Measurements from ENCODE around the gene SLC4A2.
"Not testable (repeated sequence)": the region's sequence is repeated elsewhere in the genome, so short reads cannot be mapped to it uniquely, and the experiment has no call there.

The SLC4A2 gene

DNA sequence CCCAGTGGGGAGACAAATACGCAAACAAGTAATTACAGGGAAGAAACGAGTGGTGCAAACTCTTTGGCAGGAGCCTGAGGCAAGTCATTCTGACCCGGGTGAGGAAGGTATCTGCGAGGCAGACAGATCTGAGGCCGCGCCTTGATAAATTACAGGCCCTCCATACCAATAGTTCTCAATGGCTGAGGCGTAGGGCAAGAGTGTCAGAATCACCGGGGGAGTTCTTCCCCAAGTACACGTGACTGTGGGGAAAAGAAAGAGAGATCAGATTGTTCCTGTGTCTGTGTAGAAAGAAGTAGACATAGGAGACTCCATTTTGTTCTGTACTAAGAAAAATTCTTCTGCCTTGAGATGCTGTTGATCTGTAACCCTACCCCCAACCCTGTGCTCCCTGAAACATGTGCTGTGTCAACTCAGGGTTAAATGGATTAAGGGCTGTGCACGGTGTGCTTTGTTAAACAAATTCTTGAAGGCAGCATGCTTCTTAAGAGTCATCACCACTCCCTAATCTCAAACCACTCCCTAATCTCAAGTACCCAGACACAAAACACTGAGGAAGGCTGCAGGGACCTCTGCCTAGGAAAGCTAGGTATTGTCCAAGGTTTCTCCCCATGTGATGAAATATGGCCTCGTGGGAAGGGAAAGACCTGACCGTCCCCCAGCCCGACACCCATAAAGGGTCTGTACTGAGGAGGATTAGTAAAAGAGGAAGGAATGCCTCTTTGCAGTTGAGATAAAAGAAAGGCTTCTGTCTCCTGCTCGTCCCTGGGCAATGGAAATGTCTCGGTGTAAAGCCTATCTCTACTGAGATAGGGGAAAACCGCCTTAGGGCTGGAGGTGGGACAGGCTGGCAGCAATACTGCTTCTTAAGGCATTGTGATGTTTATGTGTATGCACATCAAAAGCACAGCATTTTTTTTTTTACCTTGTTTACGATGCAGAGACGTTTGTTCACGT is 32.3 kb upstream of the SLC4A2 start:
- not testable (repeated sequence) for DNase-seq

DNA sequence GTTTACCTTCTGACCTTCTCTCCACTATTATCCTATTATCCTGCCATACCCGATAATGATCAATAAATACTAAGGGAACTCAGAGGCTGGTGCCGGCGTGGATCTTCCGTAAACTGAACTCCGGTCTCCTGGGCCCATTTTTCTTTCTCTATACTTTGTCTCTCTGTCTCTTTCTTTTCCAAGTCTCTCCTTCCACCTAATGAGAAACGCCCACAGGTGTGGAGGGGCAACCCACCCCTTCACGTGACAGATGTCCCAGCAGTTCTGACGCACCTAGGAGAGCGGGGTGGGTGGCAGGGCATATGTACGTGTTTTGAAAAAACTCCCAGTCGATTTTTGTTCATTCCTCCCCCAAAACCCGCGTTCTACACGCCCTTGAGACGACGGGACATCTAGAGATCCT is 31.7 kb upstream of the SLC4A2 start:
- DNase-seq = not testable (repeated sequence)

DNA sequence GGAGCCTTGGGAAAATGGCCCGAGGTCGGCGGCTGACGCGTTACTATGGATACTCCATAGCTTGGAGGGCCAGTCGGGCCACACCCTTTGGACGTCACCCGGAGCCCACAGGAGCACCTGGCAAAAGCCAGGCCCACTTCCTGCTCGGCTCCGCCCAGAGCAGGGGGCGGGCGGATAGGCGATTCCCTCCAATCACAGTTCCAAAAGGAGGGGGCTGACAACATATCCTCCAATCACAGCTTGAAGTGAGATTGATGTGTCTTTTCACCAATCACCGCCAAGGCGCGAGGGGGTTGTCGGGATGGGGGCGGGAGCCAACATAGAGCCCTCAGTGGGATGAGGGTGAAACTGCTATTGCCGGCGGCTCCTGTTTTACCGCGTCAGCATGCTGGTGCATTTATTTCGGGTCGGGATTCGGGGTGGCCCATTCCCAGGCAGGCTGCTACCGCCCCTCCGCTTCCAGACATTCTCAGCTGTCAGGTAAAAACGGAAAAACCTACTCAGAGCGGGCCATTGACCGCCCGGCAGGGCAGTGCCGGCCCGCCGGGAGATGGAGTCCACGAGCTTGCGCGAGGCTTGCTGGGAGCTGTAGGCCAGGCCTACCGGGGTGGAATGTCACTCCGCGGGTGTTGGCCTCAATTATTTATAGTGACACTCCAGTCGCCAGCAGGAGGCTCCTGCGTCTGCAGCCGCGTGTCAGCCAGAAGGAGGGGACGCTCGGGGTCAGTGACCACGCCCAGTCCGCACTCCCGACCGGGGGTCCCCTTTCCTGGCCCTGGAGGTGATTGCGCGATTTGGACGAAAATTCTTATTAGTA is 31.1 kb upstream of the SLC4A2 start, which contains the start of gene ABCB8:
Gene ABCB8, plus strand, starts transcription at position 320 of the 817 bp plus-strand sequence. Its CDS starts 66 bp downstream, at position 386.
- peak; percentile 70 for DNase-seq

DNA sequence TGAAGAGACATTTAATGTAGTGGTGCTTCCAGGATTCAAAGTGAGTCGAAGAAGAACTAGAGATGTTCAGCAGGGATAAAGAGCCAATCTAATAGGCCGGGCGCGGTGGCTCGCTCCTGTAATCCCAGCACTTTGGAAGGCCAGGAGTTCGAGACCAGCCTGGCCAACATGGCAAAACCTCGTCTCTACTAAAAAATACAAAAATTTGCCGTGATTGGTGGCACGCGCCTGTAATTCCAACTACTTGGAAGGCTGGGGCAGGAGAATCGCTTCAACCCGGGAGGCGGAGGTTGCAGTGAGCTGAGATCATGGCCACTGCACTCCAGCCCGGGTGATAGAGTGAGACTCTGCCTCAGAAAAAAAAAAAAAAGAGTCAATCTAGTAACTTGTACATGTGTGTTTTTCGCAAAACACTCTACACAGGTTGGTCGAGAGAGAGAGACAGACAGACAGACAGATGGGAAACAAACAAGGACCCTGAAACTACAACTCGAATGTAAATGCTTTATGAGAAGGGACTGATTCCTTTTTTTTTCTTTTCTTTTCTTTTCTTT is 30.4 kb upstream of the SLC4A2 start:
- DNase-seq = no peak

DNA sequence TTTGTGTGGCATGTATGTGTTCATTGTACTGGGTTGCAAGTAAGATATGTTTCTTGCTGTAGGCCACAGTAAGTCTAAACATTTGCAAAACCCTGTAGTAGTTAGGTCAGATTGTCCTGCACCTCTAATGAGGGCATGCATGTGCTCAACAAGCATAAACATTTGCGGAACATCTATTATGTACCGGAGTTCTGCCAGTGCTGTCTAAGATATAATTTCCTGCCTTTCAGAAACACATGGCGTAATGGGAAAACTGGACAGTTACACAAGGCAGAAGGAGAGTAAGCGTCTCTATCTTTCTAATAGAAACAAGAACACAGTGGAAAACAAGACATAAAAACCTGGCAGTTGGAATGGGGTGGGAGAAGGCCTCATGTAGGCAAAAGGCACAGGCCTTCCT is 28.4 kb upstream of the SLC4A2 start:
- DNase-seq = no peak

DNA sequence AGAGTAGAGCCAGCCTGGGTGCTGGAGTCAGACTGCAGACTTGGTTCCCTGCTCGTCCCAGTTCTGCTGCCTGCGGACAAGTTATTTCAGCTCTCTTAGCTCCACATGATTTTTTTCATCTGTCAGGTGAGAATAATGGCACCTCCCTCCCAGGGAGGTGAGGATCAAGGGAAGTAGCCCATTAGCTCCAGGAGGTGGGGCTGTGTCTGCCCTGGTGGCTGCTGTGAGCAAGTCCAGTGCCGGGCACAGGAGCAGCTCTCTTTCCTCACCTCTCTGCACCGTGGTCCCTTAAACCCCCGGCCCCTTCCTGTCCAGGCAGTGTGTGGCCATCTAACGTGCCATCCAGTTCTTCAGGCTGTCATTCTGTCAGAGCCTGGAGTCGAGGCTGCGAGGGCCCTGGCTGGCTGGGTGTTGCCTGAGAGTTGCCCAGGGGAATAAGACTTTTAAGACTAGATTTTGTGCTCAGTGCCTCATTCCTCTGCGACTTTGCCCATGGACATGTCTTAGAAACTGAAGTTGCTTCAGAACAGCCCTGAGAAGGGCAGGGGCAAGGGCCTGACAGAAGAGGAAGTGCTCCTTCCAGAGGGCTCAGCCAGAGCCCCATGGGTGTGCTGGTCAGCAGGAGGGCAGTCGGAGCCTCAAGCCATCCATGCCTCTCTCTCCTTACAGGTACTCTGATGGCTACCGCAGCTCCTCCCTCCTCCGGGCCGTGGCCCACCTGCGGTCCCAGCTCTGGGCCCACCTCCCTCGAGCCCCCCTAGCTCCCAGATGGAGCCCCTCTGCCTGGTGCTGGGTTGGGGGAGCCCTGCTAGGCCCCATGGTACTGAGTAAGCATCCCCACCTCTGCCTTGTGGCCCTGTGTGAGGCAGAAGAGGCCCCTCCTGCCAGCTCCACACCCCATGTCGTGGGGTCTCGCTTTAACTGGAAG is 26.2 kb upstream of the SLC4A2 start:
- DNase-seq = no peak

DNA sequence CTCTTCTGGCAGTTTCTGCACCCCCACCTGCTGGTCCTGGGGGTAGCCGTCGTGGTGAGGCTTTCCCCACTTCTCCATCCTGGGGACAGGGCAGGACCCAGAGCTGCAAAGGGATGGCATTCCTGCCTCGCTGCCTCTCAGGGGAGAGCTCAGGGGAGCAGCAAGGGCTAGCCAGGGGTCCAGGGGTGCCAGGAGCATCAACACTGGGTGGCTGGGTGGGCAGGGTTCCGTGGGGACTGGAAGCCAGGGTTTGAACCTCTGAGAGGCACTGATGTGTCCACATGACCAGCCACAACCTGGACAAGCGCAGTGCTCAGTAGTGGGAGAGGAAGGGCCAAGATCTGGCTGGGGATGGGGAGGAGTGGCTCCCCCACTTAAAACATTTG is 25.5 kb upstream of the SLC4A2 start:
- no peak for DNase-seq

DNA sequence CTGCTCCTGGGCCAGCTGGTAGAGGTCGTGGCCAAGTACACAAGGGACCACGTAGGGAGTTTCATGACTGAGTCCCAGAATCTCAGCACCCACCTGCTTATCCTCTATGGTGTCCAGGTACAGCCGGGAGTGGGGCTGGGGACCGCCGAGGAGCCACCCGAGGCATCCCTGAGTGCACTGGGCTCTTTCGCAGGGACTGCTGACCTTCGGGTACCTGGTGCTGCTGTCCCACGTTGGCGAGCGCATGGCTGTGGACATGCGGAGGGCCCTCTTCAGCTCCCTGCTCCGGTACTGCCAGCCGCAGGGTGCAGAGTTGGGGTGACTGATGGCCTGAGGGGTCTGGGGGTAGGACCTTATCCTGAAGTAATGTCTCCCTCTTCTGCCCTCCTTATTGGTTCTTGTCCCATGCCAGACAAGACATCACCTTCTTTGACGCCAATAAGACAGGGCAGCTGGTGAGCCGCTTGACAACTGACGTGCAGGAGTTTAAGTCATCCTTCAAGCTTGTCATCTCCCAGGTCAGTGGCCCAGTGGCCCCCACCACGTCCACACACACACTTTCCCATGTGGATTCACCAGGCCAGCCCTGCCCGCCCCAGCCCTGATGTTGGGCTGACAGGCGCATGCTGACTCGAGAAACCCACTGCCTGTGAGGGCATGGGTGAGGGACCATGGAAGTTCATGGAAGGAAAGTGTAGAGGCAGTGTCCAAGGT is 24.9 kb upstream of the SLC4A2 start:
- DNase-seq = no peak

DNA sequence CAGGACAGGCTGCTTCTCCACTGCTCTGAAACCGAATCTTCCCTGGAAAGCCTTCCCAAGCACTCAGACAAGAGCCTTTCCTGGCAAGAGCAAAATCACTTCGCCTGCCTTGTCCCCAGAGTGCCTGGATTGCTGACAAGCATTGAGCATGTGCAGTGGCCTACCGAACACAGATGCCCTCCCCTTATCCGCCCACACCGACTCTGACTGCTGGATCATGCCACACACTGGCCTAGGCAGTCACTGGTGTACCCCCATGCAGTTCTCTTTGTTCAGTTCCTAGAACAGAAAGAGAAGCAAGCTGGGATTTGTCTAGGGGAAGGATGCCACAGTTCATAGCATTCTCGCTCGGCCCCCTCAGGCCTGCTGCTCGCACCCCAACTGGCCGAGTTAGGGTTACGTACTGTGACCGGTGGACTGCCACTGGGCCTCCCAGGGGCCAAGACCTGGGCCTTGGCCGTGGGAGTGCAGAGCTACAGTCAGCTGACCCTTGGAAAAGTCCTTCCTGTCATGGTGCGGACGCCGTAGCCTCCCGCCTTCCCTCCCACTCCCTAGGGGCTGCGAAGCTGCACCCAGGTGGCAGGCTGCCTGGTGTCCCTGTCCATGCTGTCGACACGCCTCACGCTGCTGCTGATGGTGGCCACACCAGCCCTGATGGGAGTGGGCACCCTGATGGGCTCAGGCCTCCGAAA is 24.2 kb upstream of the SLC4A2 start:
- DNase-seq = no peak

DNA sequence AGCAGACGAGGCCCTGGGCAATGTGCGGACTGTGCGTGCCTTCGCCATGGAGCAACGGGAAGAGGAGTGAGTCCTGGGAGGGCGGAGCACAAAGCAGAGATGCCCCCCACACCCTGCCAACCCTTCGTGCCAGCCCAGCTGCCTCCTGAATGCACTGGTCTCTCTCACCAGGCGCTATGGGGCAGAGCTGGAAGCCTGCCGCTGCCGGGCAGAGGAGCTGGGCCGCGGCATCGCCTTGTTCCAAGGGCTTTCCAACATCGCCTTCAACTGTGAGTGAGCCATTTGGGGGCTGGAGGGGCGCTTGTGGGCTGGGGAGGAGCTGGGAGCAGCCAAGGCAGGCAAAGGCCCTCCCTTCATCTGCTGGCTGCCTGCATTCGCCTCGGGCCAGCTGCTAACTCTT is 23.5 kb upstream of the SLC4A2 start:
- no peak for DNase-seq

DNA sequence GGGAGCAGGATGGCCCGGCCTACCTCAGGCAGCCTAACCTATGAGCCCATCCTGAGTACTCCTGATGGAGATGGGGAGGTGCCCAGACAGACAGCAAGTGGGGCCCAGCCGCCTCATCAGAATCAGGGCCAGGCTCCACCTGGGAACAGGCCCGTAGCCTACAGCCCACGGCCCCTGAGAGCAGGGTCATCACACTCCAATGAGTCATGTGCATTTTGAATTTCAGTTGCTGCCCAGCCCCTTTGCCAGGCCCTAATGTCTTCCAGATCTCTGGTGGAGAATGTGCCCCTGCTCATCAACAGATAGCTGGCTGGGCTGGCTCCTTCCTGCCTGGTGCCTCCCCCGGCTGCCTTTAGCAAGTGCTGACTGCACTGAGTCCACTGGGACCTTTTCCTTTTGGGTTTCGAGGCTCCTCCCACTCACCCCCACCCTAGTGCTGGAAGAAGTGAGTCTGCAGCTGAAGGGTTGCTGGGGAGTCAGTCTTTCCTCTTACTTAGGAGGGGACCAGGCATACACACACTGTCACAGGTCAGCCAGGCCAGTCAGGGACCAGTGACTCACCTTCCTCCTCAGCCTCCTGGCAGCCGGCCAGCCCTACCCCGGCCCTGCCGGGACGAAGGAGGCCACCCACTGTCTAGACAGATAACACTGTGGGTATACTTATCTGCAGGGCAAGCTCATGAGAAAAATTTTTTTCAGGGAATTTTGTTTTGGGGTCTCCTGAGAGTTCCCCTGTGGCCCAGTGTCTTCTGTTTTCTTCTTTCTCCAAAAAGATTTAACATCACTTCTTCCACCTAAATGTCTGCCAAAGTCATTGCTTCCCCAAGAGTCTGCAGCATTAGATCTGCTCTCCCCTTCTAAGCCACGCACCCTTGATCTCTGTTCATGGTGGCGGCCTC is 20.2 kb upstream of the SLC4A2 start:
- DNase-seq = peak; percentile 22

DNA sequence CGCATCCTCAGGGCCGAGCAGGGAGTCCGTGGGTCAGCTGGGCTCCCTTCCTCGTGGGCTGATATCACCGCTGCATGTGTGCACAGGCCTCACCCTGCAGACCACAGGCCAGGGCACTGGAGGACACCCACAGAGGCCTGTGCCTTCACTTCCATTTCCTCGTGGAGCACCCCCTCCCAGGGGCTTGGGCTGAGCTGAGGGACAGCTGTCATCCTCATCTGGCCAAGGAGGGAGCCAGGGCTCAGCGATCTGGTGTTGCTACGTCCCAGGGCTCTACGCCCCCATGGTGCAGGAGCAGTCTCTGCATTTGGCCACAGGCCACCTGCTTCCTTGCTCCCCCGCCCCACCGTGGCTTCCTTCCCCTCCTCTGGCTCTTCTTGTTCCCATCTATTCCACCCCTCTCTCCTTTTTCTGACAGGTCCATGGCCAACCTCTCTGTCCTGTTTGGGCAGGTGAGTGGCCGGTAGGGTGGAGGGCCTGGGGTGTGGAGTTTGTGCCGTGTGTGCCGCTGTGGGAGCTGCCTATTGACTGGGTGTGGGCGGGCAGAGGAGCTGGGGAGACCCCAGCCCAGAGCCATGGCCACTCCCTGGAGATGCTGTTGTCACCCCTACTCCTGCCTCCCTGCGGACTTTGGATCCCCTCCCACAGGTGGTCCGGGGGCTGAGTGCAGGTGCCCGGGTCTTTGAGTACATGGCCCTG is 19.4 kb upstream of the SLC4A2 start:
- no peak for DNase-seq

DNA sequence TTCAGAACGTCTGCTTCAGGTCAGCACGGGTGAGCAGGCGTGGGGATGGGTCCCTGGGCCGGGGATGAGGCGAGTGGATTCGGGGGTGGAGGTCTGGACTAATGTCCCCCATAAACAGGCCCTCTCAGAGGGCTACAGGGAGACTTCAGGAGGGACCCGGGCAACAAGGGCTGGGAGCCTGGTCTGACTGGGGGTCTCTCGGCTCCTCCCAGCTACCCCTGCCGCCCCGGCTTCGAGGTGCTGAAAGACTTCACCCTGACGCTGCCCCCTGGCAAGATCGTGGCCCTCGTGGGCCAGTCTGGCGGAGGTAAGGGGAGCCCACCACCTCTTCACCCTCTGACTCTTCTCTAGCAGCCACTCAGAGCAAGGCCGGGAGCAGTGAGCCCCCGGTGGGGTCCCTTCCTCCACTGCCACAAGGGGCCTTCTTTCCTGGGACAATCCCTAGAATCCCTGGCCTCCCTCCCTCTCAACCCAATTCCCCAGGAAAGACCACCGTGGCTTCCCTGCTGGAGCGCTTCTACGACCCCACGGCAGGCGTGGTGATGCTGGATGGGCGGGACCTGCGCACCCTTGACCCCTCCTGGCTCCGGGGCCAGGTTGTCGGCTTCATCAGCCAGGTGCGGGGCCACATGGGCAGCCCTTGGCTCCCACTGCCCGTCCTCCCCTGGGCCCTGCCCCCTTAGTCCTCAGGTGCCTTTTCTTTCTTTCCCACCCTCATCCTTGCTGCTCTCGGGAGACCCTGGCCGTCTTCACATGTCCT is 18.6 kb upstream of the SLC4A2 start:
- no peak for DNase-seq

DNA sequence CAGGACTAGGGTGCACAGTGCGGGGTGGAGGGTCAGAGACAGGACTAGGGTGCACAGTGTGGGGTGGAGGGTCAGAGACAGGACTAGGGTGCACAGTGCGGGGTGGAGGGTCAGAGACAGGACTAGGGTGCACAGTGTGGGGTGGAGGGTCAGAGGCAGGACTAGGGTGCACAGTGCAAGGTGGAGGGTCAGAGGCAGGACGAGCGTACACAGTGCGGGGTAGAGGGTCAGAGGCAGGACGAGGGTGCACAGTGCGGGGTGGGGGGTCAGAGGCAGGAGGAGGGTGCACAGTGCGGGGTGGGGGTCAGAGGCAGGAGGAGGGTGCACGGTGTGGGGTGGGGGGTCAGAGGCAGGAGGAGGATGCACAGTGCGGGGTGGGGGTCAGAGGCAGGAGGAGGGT is 15.9 kb upstream of the SLC4A2 start:
- not testable (repeated sequence) for DNase-seq

DNA sequence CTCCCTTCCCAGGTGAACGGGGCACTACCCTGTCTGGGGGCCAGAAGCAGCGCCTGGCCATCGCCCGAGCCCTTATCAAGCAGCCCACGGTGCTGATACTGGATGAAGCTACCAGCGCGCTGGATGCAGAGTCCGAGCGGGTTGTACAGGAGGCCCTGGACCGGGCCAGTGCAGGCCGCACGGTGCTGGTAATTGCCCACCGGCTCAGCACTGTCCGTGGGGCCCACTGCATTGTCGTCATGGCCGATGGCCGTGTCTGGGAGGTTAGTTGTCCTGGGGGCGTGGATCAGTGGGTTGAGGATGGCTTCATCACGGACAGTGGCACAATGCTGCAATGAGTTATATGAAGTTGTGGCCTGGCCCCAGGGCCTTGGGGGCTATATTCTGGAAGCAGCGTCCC is 15.4 kb upstream of the SLC4A2 start:
- DNase-seq = no peak

DNA sequence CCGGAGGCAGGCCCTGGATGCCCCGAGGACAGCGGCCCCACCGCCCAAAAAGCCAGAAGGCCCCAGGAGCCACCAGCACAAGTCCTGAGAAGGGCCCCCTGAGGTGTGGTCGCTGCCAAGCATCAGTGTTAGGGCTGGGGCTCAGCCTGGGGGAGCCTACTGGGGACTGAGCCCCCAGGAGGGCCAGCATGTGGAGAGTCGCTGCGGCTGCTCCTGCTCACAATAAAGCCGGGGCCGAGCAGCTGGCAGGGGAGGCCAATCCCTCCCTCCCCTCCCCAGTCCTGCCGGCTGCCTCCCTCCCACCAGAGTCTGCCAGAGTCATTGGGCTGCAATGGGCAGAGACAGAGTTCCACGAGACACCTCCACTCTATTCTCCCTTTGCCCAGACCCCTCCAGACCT is 14.1 kb upstream of the SLC4A2 start:
- no peak for DNase-seq

DNA sequence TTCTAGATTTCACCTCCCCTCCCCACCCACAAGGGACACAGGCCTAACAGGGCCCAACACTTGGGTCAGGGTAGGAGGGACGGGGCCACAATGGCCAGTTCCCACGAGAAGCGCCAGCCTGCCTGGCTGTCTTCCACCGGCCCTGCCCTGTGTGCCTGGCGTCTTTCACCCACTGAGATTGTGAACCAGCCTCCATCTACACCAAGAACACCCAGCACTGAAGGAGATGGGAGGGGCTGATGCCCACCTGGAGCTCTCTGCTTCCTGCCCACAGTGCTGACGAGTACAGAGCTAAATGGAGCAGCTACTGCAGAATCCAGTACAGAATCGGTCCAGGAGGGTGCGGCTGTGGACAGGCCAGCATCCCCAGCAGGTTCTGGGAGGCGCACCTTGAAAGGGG is 13.4 kb upstream of the SLC4A2 start:
- DNase-seq = no peak
